ENCODE measurements around the gene CYP1A1.
"Not testable (repeated sequence)": the region's sequence is repeated elsewhere in the genome, so short reads cannot be mapped to it uniquely, and the experiment has no call there.

CYP1A1 gene

DNA sequence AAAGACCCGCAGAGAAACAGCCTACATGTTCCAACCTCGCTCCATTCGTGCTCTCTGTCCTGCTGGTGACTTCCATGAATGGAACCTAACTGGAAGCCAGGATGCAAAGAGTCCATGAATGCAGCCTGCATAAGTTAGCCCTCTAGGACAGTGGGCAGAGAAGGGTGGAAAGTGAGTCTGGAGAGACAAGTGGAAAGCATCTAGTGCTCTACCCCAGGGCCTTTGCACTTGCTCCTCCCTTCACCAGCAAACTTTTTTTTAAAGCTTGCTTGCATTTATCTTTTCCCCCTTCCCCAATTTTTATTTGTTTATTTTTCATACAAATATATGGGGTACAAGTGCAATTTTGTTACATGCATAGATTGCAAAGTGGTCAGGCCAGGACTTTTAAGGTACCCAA is 7.9 kb upstream of the CYP1A1 start:
- no peak for DNase-seq

DNA sequence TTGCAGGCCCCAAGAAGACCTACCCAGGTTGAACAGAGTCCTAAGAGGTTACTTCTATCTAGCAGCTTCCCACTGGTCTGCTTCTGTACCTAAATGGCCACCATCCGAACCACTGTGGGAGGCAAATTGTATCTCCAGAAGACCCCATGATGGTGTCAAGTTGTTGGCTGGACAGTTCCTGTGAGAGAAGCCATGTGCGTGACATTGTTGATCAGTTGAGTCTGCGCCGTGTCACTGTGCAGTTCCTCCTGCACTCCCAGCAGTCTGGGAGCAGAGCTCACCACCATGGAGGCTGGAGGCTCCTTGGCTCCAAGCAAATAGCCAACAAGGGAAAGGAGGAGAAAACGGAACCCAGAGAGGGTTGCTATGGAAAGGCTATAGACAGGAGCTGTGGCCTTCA is 7.5 kb upstream of the CYP1A1 start:
- no peak for DNase-seq

DNA sequence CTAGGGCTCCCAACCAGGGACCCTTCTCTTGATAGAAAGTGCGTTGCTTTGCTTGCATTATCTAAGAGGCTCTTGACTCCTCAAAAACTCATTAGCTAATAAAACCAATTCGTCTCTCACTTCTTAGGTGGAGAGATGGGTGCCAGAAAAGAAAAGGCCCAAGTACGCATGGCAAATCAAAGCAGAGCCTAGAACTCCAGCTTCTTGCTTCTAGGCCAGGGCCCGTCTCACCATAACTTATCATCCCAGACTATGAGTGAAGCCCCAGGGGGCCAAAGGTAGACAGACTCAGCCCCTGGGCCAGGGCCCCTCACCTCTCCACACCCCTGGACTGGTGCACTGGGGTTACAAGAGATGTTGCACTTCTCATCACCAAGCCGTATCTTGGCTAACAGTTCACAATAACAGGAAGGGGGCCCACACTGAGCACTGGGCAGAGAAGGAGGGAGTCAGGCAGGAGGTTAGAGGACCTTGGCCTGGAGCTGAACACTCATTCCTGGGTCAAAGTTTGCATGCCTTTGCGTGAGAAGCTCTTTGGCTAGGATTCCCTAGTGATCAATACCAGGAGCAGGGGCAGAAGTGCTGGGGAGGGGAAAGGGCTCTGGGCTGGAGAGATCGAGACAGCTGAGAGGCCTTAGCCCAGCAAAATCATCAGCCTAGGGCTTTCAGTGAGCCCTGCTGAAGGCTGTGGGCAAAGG is 5.4 kb upstream of the CYP1A1 start:
- no peak for DNase-seq

DNA sequence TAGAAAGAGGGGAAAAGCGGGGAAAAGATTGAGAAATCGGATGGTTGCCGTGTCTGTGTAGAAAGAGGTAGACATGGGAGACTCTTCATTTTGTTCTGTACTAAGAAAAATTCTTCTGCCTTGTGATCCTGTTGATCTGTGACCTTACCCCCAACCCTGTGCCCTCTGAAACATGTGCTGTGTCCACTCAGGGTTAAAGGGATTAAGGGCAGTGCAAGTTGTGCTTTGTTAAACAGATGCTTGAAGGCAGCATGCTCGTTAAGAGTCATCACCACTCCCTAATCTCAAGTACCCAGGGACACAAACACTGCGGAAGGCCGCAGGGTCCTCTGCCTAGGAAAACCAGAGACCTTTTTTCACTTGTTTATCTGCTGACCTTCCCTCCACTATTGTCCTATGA is 4.0 kb upstream of the CYP1A1 start:
- not testable (repeated sequence) for DNase-seq

DNA sequence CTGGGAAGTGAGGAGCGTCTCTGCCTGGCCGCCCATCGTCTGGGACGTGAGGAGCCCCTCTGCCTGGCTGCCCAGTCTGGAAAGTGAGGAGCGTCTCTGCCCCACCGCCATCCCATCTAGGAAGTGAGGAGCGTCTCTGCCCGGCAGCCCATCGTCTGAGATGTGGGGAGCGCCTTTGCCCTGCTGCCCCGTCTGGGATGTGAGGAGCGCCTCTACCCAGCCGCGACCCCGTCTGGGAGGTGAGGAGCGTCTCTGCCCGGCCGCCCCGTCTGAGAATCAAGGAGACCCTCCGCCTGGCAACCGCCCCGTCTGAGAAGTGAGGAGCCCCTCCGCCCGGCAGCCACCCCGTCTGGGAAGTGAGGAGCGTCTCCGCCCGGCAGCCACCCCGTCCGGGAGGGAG is 3.4 kb upstream of the CYP1A1 start:
- DNase-seq = not testable (repeated sequence)

DNA sequence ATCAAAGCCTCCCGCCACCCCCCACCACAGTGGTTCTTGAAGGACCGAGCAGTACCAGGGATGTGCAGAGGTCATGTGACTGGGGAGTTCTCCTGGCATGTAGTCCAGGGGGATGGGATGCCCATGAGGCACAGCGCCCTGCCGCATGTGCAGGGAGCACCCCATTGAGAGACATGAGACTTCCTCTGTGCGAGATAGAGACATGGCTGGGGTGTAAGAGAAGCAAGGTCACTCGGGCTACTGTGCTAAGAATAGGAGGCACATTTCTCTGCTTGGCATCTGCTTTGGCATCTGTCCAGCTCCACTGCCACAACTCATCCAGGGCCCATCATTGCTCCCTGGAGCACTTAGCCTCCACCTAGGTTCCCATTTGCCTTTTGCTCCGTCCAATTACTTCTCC is 2.4 kb upstream of the CYP1A1 start:
- no peak for DNase-seq

DNA sequence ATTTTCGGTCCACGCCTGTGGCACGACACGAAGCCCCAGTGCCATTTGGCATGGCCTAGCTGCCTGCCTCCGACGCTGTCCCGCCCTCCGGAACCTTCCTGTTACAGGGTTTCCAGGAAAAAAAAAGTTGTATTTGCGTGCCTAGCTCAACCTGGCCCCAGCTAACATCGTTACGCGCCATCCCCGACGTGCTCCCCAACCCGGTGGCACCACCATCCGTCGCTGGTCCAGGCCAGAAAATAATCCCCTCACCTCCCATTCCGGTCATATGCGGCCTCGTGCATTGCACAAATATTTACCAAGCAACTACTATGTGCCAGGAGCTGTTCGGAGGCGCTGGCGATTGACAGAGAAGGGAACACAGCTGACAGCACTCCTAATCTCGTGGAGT is 1.4 kb upstream of the CYP1A1 start:
- no peak for DNase-seq

DNA sequence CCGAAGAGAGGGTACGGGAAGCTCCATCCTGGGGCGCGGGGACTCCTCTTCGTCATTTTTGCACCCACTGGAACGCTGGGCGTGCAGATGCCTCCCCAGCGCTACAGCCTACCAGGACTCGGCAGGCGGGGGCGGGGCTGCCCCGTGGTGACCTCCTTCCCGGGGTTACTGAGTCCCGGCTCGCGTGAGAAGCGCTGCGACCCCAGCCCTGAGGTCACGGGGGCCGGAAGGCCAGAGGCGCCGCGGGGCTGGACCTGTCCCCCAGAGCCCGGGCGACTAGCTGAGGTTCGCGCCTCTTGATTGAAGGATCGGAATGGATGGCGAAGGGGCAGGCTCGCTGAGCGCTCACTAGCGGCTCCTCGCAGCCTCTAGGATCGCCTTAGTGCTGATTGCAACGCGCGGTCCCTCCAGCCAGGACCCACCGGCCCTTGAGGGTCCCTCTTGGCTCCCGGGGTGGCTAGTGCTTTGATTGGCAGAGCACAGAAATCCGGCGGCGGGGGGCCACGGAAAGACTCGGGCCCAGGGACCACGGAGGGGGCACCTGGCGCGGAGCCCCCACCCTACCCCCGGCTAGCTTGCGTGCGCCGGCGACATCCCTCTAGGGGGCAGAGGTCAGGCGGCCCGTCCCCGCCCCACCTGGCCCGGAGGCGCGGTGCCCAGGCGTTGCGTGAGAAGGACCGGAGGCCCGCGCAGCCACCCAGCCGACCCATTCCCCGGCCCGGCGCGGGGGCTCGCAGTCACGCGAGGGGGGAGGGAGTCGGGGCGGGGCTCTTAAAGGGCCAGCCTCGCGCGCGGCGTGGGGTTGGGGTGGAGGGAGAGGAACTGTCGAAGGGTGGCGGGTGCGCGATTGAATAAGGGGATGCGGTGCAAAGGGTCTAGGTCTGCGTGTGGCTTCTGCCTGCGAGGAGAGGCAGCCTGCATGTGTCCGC is 781 bp upstream of the CYP1A1 start:
- peak; percentile 10 for DNase-seq

DNA sequence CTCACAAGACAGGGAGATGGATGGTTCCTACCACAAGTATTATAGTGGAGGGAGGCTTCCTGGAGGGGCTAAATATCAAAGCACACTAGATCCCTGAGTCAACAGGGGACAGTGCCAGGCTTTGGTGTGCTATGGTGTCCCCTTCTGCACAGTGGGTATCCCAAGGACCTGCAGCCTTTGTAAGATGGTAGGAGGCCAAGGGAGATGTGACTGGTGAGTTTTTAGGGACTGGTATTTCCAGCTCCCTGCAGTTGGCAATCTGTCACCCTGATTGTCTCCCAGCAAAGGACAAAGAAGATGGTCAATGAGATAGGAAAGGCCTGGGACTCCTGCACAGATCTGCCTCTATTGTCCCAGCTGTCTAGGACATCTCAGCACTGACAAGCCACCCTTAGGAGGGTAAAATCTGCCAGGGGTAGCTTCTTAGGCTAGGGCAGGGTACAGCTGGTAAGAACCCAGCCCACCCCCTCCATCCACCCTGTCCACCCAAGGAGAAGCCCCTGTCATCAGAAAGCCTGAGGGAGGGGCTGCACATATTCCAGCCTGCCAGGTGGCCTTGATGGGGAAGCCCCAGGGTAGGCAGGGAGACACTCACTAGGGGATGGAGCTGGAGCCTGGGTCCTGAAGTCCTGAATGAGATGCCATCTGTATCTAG is 631 bp downstream of the CYP1A1 start:
- no peak for DNase-seq

DNA sequence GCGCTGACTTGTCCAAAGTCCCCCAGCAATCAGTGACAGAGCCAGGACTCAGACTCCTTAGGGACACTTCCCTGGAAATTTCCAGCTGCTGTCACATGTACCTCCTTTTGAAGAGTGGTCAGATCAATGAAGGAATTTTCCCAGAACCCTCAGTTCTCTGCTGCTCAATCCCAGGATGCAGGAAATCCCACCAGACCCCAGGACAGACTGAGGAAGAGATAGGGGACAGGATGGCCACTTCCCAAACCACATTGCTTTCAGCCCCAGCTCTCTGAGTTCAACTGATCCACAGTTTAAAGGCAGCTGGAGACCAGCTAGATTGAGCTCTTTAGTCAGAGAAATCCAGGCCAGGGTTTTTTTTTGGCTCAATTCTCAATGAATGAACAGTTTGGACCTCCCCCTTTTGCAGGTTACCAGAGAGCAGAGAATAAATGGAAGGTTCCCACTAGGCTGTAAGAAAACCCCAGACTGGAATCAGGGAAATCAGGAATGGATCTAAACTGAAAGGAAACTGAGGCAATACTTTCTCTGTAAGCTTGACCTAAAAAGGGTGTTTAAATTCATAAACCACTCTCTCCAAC is 1.5 kb downstream of the CYP1A1 start:
- DNase-seq = peak; percentile 38

DNA sequence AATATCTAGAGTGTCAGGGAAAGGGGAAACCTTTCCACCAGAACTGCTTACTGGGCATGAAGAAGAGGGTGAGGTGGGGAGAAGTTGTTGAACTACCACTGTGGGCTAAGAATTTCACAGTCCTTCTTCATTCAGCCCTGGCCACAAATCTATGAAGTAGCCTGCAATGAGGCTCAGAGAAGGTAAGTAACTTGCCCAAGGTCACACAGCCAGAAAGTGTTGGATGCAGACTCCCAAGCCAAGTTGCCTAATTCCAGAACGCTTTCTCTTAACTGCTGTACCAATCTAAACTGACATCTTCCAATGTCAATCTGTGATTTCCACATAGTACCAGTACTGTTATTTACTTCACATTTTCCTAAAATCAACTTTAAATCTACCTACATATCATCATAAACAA is 2.1 kb downstream of the CYP1A1 start:
- DNase-seq = no peak

DNA sequence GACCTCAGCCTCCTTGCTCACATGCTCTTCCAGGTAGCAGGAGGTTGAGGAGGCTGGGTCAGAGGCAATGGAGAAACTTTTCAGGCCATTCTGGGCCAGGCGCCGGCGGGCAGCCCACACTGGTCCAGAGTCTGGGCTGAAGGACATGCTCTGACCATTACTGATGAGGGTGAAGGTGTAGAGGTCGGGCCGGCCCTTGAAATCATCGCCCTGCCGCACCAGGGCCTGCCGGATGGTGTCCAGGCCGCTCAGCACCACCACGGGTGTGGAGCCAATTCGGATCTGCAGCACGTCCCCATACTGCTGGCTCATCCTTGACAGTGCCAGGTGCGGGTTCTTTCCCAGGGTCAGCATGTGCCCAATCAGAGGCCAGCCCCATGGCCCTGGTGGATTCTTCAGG is 2.7 kb downstream of the CYP1A1 start:
- no peak for DNase-seq

DNA sequence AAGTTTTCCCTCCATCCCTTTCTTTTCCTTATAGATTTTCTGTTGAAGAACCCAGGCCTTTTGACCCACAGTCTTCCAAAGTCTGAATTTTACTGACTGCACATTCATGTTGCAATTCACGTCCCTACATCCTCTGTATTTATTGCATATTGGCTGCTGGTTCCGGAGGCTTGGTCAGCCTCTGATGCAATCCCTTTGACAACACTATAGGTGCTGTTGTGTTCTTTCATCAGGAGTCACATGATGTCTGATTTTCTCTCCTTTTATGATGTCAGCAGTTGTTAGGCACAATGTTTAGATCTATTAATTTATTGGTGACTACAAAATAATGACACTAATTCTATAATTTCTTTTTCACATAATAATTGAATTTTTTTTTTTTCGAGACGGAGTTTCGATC is 8.7 kb downstream of the CYP1A1 start:
- DNase-seq = no peak

DNA sequence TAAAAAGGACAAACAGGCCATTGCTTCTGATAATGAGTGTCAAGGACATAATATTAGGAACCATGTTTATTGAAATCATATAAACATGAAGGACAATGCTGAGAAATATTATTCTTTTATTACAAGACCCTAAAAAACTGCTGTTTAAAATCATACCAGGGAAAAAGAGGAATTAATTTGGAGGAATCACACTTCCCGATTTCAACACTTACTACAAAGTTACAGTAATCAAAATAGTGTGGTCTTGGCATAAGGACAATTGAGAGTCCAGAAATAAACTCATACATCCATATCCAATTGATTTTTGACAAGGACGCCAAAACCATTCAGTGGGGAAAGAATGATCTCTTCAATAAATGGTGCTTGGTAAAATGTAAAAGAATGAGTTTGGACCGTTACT is 13.0 kb downstream of the CYP1A1 start:
- DNase-seq = no peak

DNA sequence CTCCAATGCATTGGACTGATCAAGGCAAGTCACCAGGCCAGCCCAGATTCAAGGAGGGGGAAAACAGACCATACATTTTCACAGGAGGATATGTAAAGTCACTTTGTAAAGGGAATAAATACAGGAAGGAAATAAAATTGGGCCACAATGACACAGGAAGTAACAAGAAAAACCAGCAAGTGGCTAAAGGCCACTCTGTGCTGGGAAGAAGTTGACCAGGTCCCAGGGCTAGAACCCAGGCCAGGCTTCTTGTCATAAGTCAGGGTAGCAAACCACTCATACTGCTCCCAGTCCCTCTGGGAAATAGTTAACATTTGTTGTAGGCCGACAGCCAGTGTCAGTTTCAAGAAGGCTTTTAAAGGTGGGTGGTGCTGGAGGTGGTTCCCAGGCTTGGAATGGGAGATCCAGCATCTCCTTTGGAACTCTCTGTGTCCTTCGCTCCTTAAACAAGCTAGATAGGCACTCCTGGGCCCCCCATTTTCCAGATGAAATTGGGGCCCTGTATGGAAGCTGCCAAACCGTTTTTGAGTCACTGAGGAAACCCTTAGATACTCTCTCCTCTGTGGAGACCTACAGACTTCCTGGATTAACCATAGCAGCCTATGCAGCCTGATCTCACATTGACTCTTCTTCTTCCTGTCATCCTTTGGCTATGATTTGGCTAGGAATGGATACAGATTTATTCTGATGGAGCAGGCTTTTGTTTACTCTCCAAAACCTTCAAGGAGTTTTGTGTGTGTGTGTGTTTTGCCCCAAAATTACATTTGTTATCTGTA is 14.8 kb downstream of the CYP1A1 start:
- DNase-seq = no peak

DNA sequence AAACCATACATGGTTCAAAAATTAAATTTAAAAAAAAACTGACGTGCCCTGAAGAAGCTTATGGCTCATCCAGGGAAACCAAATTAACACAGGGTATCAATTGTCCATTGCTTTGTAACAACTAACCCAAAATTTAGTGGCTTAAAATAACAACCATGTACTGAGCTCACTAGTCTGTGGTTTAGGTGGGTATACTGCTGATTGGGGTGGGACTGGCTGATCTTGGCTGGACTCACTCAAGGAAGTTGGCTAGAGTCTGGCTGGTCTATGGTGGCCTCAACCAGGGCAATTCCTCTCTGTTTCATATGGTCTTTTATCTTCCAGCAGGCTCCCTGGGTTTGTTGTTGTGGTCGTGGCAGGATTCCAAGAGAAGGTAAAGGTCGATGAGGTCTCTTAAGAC is 15.4 kb downstream of the CYP1A1 start:
- DNase-seq = no peak

DNA sequence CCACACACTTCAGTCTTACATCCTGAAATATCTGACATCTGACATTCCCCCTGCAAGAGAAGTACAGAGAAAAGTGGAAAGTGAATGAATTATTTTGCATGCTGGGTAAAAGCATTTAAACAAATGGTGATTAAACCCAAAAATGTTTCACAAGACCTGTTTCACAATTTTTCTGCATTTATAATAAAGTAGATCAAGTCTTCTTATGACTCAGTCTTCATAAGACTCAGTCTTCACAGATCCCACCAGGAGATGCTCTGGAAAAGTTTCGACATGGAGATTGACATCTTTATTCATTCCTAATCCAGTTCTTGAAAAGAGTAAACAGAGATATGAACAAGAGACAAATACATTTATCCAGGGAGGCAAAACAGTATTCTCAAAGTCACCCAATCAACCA is 16.3 kb downstream of the CYP1A1 start:
- DNase-seq = no peak

DNA sequence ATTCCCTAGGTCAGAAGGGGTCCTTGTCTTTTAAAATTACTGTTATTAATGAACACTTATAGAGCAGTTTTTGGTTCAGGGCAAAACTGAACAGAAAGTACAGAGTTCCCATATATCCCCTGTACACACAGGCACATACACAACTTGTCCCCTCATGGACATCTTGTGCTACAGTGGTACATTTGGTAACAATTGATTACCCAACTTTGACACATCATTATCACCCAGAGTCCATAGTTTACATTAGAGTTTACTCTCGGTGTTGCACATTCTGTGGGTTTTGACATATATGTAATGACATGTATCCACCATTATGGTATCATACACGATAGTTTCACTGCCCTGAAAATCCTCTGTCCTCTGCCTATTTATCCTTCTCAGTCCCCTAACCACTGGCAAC is 28.5 kb downstream of the CYP1A1 start:
- no peak for DNase-seq

DNA sequence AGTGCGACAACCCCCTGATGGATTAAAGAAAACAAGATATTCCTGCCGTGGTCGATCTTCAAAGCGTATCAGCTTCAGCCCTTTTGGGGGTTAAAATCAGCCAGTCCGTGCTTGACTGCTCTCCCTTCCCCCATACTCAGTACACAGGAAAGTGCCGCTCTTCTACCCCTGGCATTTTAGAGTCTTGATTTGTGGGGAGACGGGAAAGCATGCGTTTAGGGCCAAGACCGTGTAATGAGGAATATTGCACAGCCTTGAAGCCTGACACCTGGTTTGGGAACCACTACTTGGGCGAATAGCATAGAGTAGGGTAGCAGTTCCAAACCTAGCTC is 29.0 kb downstream of the CYP1A1 start:
- no peak for DNase-seq

DNA sequence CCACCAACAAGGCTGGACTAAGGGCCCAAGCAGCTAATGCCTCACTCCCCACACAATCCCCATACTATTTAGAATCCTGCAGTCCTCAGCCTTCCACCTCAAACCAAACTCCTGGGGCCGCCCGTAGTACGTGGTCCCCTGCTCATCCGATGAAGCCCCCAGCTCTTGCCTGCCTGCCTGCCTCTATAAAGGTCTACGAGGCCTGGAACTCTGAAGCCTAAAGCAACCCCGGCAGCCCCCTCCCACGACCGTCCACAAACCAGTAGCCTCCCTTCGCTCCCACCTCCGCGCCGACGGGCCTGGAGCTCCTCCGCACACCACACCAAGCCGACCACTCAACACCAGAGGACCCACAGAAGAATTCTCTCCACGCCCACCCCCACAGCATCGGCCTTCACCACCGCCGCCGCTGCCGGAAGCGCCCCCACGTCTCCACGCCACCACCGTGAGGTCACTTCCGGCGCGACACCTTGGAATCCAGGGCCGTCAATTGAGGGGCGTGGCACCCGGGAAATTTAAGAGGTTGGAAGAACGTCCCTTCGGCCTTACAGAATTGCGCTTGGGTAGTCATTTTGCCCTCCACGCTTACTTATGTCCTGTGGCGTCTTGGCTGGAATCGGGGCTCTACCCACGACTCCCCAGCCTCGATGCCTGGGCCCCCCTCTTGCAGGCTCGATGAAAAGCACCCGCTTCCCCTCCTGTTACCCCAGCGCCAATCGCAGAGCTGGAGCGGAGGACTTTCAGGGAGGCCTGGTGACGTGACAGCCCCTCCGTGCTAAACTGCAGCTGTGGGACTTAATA is 29.5 kb downstream of the CYP1A1 start, which contains the start of gene EDC3:
EDC3 (minus strand) TSS at position 428 of the 801 bp plus-strand sequence. CDS start 20,900 bp downstream, outside the sequence.
- peak; percentile 80 for DNase-seq

DNA sequence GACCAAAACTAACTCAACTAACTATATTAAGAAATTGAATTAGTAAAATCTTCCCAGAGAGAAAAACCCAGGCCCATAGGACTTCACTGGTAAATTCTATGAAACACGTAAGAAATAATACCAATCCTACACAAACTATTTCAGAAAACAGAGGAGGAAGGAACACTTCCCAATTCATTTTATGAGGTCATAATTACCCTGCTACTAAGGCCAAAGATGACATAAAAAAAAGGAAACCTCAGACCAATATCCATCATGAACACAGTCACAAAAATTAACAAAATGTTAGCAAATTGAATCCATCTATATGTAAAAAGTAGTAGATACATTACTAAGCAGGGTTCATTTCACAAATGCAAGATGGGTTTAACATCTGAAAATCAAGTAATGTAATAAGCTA is 33.0 kb downstream of the CYP1A1 start:
- no peak for DNase-seq

DNA sequence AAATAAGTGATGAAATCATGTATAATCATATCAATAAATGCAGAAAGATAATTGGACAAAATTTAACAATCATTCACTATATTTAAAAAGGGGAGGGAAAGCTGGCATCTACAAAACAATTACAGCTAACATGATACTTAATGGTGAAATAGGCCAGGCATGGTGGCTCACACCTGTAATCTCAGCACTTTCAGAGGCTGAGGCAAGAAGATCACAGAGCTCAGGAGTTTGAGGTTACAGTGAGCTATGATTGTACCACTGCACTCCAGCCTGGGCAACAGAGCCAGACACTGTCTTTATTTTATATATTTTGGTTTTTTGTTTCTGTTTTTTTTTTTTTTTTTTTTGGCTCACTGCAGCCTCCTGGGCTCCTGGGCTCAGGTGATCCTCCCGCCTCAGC is 41.6 kb downstream of the CYP1A1 start:
- no peak for DNase-seq

All from NCI-H774 (cell line).